DND-41 (cell line): ENCODE results near the gene FBLN7.

Experiments used
- ATAC-seq: fragments of 200-7000 bp; cut with Tn5 transposase; 3 replicates; pipeline ENCODE4 v1.9.1; 2021; ENCODE audit warnings: low read depth; ENCODE audit not compliant: insufficient read depth
- DNase-seq: peaks from one replicate; pipeline ENCODE4 v3.0.0-alpha.2; 2020
- H2AFZ ChIP-seq: 2 replicates; pipeline ENCODE4 v1.6.0; 2012; ENCODE audit warnings: low read depth, low read length
- H3K27ac ChIP-seq: 2 replicates; pipeline ENCODE4 v1.5.1; 2012; ENCODE audit warnings: low read length, inconsistent platforms
- H3K27me3 ChIP-seq: fragments of 200-600 bp; sonication (generic); 2 replicates; pipeline ENCODE4 v1.6.0; 2012; ENCODE audit warnings: low read length, mild to moderate bottlenecking, inconsistent platforms; ENCODE audit not compliant: insufficient read depth, poor library complexity
- H3K36me3 ChIP-seq: 2 replicates; pipeline ENCODE4 v1.5.1; 2012; ENCODE audit warnings: low read length, inconsistent platforms; ENCODE audit not compliant: insufficient read depth
- H3K4me1 ChIP-seq: 2 replicates; pipeline ENCODE4 v1.5.1; 2012; ENCODE audit warnings: mild to moderate bottlenecking, low read length; ENCODE audit not compliant: insufficient read depth
- H3K4me2 ChIP-seq: 2 replicates; pipeline ENCODE4 v1.6.0; 2012; ENCODE audit warnings: mild to moderate bottlenecking, moderate library complexity, low read length, inconsistent platforms; ENCODE audit not compliant: insufficient read depth
- H3K4me3 ChIP-seq, 2 experiments: fragments of 200-600 bp in 1 of 2; shearing (Covaris generic) in 1 of 2; 2 replicates each; pipeline ENCODE4 v1.5.1; 2012 to 2016; ENCODE audit warnings: inconsistent platforms in 2 of 2, low read length in 2 of 2, mild to moderate bottlenecking in 2 of 2, low read depth in 1 of 2, moderate library complexity in 1 of 2
- H3K79me2 ChIP-seq: 2 replicates; pipeline ENCODE4 v1.6.0; 2012; ENCODE audit warnings: low read length, inconsistent platforms; ENCODE audit not compliant: insufficient read depth
- H3K9ac ChIP-seq: 2 replicates; pipeline ENCODE4 v1.6.0; 2012; ENCODE audit warnings: low read depth, mild to moderate bottlenecking, inconsistent platforms, low read length, moderate library complexity
- H3K9me3 ChIP-seq: 2 replicates; pipeline ENCODE4 v1.5.1; 2012; ENCODE audit warnings: low read length, moderate library complexity, mild to moderate bottlenecking, inconsistent platforms; ENCODE audit not compliant: insufficient read depth, severe bottlenecking
- H4K20me1 ChIP-seq: 2 replicates; pipeline ENCODE4 v1.6.0; 2012; ENCODE audit warnings: low read length; ENCODE audit not compliant: insufficient read depth
- EZH2 ChIP-seq: IDR thresholded peaks from 3 replicates; pipeline ENCODE4 v1.6.1; 2012; ENCODE audit warnings: borderline replicate concordance, low read depth, mild to moderate bottlenecking, moderate library complexity, low read length, inconsistent platforms; ENCODE audit not compliant: severe bottlenecking
- TF ChIP-seq, protein P1 (sequence below): IDR thresholded peaks from 2 replicates; pipeline ENCODE4 v1.5.1; 2012; ENCODE audit warnings: borderline replicate concordance, low read length, moderate library complexity, mild to moderate bottlenecking; ENCODE audit not compliant: poor library complexity, severe bottlenecking; ENCODE audit errors: extremely low read depth

FBLN7 gene

GRCh38 chr2:112217854-112218253 lies 79.7 kb downstream of the FBLN7 start:
- ATAC-seq: no peak

GRCh38 chr2:112220186-112220585 lies 82.0 kb downstream of the FBLN7 start:
- no peak overlapping the region for H3K4me3 ChIP-seq
- no peaks in the 10 kb centered on the region for H3K79me2 ChIP-seq
- H3K4me2 ChIP-seq: no peak overlapping the region
- H2AFZ ChIP-seq: no peak overlapping the region
- H3K9ac ChIP-seq: no peak overlapping the region
- DNase-seq (no peak), ATAC-seq (no peak)
- no peaks in the 10 kb centered on the region for H3K27me3 ChIP-seq
- H3K9me3 ChIP-seq: peaks cover 16% of the 10 kb centered on the region
- no peaks in the 10 kb centered on the region for H4K20me1 ChIP-seq
- no peaks in the 10 kb centered on the region for H3K4me1 ChIP-seq
- TF ChIP-seq EZH2: no peak
- TF ChIP-seq, protein P1, sequence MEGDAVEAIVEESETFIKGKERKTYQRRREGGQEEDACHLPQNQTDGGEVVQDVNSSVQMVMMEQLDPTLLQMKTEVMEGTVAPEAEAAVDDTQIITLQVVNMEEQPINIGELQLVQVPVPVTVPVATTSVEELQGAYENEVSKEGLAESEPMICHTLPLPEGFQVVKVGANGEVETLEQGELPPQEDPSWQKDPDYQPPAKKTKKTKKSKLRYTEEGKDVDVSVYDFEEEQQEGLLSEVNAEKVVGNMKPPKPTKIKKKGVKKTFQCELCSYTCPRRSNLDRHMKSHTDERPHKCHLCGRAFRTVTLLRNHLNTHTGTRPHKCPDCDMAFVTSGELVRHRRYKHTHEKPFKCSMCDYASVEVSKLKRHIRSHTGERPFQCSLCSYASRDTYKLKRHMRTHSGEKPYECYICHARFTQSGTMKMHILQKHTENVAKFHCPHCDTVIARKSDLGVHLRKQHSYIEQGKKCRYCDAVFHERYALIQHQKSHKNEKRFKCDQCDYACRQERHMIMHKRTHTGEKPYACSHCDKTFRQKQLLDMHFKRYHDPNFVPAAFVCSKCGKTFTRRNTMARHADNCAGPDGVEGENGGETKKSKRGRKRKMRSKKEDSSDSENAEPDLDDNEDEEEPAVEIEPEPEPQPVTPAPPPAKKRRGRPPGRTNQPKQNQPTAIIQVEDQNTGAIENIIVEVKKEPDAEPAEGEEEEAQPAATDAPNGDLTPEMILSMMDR: no peak
- peaks cover 50% of the 10 kb centered on the region for H3K36me3 ChIP-seq
- H3K27ac ChIP-seq: no peak overlapping the region

More at GRCh38 chr2:112217854-112218253, 79.7 kb downstream of the FBLN7 start:
- Histone ChIP-seq H3K9ac (no peak overlapping the region), H3K9me3 (peaks cover 16% of the 10 kb centered on the region), H3K27ac (no peak overlapping the region), H3K4me1 (no peaks in the 10 kb centered on the region), H3K36me3 (peaks cover 48% of the 10 kb centered on the region), H4K20me1 (no peaks in the 10 kb centered on the region), H3K4me3 (no peak overlapping the region), H3K4me2 (no peak overlapping the region), H3K79me2 (no peaks in the 10 kb centered on the region), H3K27me3 (no peaks in the 10 kb centered on the region), H2AFZ (no peak overlapping the region)
- DNase-seq: no peak
- TF ChIP-seq, protein P1: no peak
- TF ChIP-seq EZH2: no peak

DNA sequence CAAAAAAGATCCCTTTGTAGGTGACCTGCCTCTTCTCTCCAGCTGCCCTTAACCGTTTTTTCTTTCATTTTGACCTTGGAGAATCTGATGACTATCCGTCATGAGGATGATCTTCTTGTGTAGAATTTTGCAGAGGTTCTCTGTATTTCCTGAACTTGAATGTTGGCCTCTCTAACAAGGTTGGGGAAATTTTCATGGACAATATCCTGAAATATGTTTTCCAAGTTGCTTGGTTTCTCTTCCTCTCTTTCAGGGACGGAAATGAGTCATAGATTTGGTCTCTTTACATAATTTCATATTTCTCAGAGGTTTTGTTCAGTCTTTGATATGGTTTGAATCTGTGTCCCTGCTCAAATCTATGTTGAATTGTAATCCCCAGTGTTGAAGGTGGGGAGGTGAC lies 82.6 kb downstream of the FBLN7 start:
- Histone ChIP-seq H2AFZ (no peak overlapping the region), H4K20me1 (no peaks in the 10 kb centered on the region), H3K4me2 (no peak overlapping the region), H3K9me3 (peaks cover 16% of the 10 kb centered on the region), H3K27me3 (no peaks in the 10 kb centered on the region), H3K79me2 (no peaks in the 10 kb centered on the region), H3K4me3 (no peak overlapping the region), H3K4me1 (no peaks in the 10 kb centered on the region), H3K27ac (no peak overlapping the region), H3K36me3 (peaks cover 49% of the 10 kb centered on the region), H3K9ac (no peak overlapping the region)
- ATAC-seq: no peak
- no peak for TF ChIP-seq EZH2
- TF ChIP-seq, protein P1: no peak
- DNase-seq: no peak

DNA sequence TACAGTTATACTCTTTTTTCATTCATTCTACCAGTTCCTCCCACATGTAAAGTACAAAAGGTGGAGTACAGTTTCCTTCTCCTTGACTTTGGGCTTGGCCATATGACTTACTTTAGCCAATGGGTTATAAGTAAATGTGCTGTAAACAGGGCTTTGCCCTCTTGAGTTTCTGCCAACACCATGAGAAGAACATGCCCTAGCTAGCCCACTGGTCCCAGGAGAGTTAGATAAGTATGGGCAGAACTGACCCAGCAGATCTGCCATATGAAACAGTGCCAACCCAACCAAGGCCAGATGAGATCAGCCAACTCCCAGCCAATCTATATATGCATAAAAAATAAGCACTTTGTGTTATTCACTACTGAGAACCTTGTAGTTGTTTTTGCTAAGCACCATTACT lies 91.2 kb downstream of the FBLN7 start:
- Histone ChIP-seq H3K79me2 (no peaks in the 10 kb centered on the region), H4K20me1 (no peaks in the 10 kb centered on the region), H3K9ac (no peak overlapping the region), H3K27ac (no peak overlapping the region), H3K4me1 (no peaks in the 10 kb centered on the region), H3K9me3 (no peaks in the 10 kb centered on the region), H2AFZ (no peak overlapping the region), H3K27me3 (no peaks in the 10 kb centered on the region), H3K4me2 (no peak overlapping the region), H3K36me3 (peaks cover 61% of the 10 kb centered on the region; the same call in 1 of the 2 replicates), H3K4me3 (no peak overlapping the region)
- no peak for ATAC-seq
- TF ChIP-seq EZH2: no peak
- TF ChIP-seq, protein P1: no peak
- DNase-seq: no peak
